HG02798 (cell line): ENCODE data around the gene THAP7.

Experiments used
- ATAC-seq: cut with Tn5 transposase; IDR thresholded peaks from one replicate; pipeline ENCODE4 v1.9.1; 2021; ENCODE audit warnings: mild to moderate bottlenecking; ENCODE audit not compliant: unreplicated experiment, poor library complexity

The THAP7 gene

GRCh38 chr22:21031545-21032036 is 29.7 kb upstream of the THAP7 start:
- ATAC-seq, result no peak

GRCh38 chr22:21030621-21031544 is 29.0 kb upstream of the THAP7 start:
- ATAC-seq, result no peak

GRCh38 chr22:21030032-21030431 is 28.1 kb upstream of the THAP7 start:
- ATAC-seq, result no peak

GRCh38 chr22:21029486-21030025 is 27.6 kb upstream of the THAP7 start:
- no peak for ATAC-seq

GRCh38 chr22:21028277-21029251 is 26.6 kb upstream of the THAP7 start:
- no peak for ATAC-seq

- ATAC-seq, result no peak
These were observed 25.1 kb upstream of the THAP7 start for GRCh38 chr22:21026783-21027692.

- ATAC-seq, result no peak
These were observed 24.1 kb upstream of the THAP7 start for GRCh38 chr22:21025763-21026755.

GRCh38 chr22:21025266-21025665 is 23.3 kb upstream of the THAP7 start:
- ATAC-seq, result no peak

- no peak for ATAC-seq
These were observed 21.2 kb upstream of the THAP7 start for GRCh38 chr22:21022955-21023614.

GRCh38 chr22:21022507-21022906 is 20.6 kb upstream of the THAP7 start:
- no peak for ATAC-seq

GRCh38 chr22:21020802-21021429 is 19.0 kb upstream of the THAP7 start:
- no peak for ATAC-seq

GRCh38 chr22:21018314-21018713 is 16.4 kb upstream of the THAP7 start:
- ATAC-seq, result no peak

- ATAC-seq, result no peak
These were observed 14.9 kb upstream of the THAP7 start for GRCh38 chr22:21016644-21017420.

- no peak for ATAC-seq
These were observed 13.6 kb upstream of the THAP7 start for GRCh38 chr22:21015466-21016006.

GRCh38 chr22:21014726-21015465 is 13.0 kb upstream of the THAP7 start, which contains the start of gene P2RX6:
TSS of gene P2RX6 (plus strand) at chr22:21015165. CDS start at chr22:21015175, 10 bp downstream.
- no peak for ATAC-seq
